GM12878 (cell line): ENCODE results near the gene PAK6. TPM values are rescaled to one million over a fixed set of nuclear protein-coding genes. Genes with fewer than 3 reads are reported as not detected.

ENCODE experiments used
- ATAC-seq: fragments of 200-7000 bp; cut with Tn5 transposase; 3 replicates; pipeline ENCODE4 v1.9.1; 2020; ENCODE audit warnings: mild to moderate bottlenecking, moderate library complexity
- BruUV-seq: library from RNA; stranded (reverse); fragments of 400-500 nt; replicated peaks from 2 replicates; lab custom pipeline; 2021; lab: Mats Ljungman, UMichigan
- CTCF ChIA-PET: fragments of 300-600 bp; sonication (Branson Sonifier 250); formaldehyde crosslinking; extraction: SDS; loops from one replicate; lab custom pipeline; 2021; ENCODE audit warnings: inconsistent platforms; lab: Yijun Ruan, JAX
- POLR2A ChIA-PET: fragments of 350-600 bp; formaldehyde crosslinking; extraction: SDS; loops from one replicate; lab custom pipeline; 2021; ENCODE audit warnings: inconsistent platforms; lab: Charles Lee
- RAD21 ChIA-PET: fragments of 300-600 bp; sonication (Branson Sonifier 250); formaldehyde crosslinking; loops from one replicate; lab custom pipeline; 2023; ENCODE audit warnings: antibody characterized with exemption; ENCODE audit not compliant: unreplicated experiment; lab: Charles Lee
- SMC1A ChIA-PET: fragments of 300-600 bp; sonication (Branson Sonifier 250); formaldehyde crosslinking; loops from one replicate; lab custom pipeline; 2023; ENCODE audit not compliant: unreplicated experiment, uncharacterized antibody; lab: Charles Lee
- DNase-seq: peaks from one replicate; pipeline ENCODE4 v3.0.0-alpha.2; 2011; ENCODE audit warnings: low read depth, low spot score
- FAIRE-seq: peaks from 3 replicates; lab custom pipeline; 2011; peaks lifted over from hg19 to GRCh38; lab: Jason Lieb, UNC
- H2AFZ ChIP-seq: 2 replicates; pipeline ENCODE4 v1.6.0; 2011; ENCODE audit warnings: low read depth, low read length, control low read depth; ENCODE audit not compliant: control insufficient read depth
- H3K27ac ChIP-seq: 2 replicates; pipeline ENCODE4 v1.5.1; 2011; ENCODE audit warnings: control low read depth; ENCODE audit not compliant: control insufficient read depth, insufficient read depth
- H3K27me3 ChIP-seq, 2 experiments: replicated peaks in 1 of 2; 2 replicates each; pipeline versions ENCODE4 v1.6.0 to v1.6.1; 2011; ENCODE audit warnings: low read length in 1 of 2; ENCODE audit not compliant: control insufficient read depth in 2 of 2, insufficient read depth in 2 of 2
- H3K36me3 ChIP-seq, 2 experiments: 2 replicates each; pipeline ENCODE4 v1.5.1; 2011; ENCODE audit warnings: low read length in 1 of 2; ENCODE audit not compliant: control insufficient read depth in 2 of 2, insufficient read depth in 2 of 2
- H3K4me1 ChIP-seq: 2 replicates; pipeline ENCODE4 v1.6.1; 2011; ENCODE audit warnings: mild to moderate bottlenecking, low read length, moderate library complexity, mixed read lengths; ENCODE audit not compliant: control insufficient read depth, insufficient read depth
- H3K4me2 ChIP-seq: 2 replicates; pipeline ENCODE4 v1.6.0; 2011; ENCODE audit warnings: control low read depth; ENCODE audit not compliant: control insufficient read depth, insufficient read depth
- H3K4me3 ChIP-seq: fragments of 200-600 bp; sonication (generic); 2 replicates; pipeline ENCODE4 v1.5.1; 2016
- H3K79me2 ChIP-seq: 2 replicates; pipeline ENCODE4 v1.6.0; 2011; ENCODE audit warnings: low read length; ENCODE audit not compliant: control insufficient read depth, insufficient read depth
- H3K9ac ChIP-seq: 2 replicates; pipeline ENCODE4 v1.8.0; 2011; ENCODE audit warnings: low read length, control low read depth, mixed read lengths; ENCODE audit not compliant: control insufficient read depth, insufficient read depth
- H3K9me3 ChIP-seq: replicated peaks from 3 replicates; pipeline ENCODE4 v1.5.1; 2011; ENCODE audit warnings: mild to moderate bottlenecking, low read length; ENCODE audit not compliant: control insufficient read depth, insufficient read depth
- H4K20me1 ChIP-seq: 2 replicates; pipeline ENCODE4 v1.6.0; 2011; ENCODE audit not compliant: control insufficient read depth, insufficient read depth
- CEBPB ChIP-seq, 2 experiments: fragments of 150-350 bp in 1 of 2; IDR thresholded peaks; 2 replicates each; pipeline ENCODE4 v1.6.1; 2012 to 2014; ENCODE audit warnings: low read depth in 2 of 2, low read length in 2 of 2, borderline replicate concordance in 1 of 2, inconsistent platforms in 1 of 2
- CHD2 ChIP-seq: IDR thresholded peaks from 2 replicates; pipeline ENCODE4 v1.6.1; 2011; ENCODE audit warnings: low read depth, low read length, improper control_type of control experiment, borderline replicate concordance
- HDAC2 ChIP-seq: fragments of 200-600 bp; sonication (generic); IDR thresholded peaks from 2 replicates; pipeline ENCODE4 v1.6.1; 2017
- JUNB ChIP-seq: IDR thresholded peaks from 2 replicates; pipeline ENCODE4 v1.6.1; 2016; ENCODE audit warnings: antibody characterized with exemption, mild to moderate bottlenecking
- JUND ChIP-seq: IDR thresholded peaks from 2 replicates; pipeline ENCODE4 v1.6.1; 2012; ENCODE audit warnings: low read depth, mild to moderate bottlenecking, low read length, improper control_type of control experiment, moderate library complexity
- NR2F1 ChIP-seq: fragments of 450-650 bp; conservative IDR thresholded peaks from 2 replicates; pipeline ENCODE4 v1.6.1; 2017; ENCODE audit warnings: mild to moderate bottlenecking
- PAX8 ChIP-seq: fragments of 450-650 bp; IDR thresholded peaks from 2 replicates; pipeline ENCODE4 v1.6.1; 2017; ENCODE audit warnings: mild to moderate bottlenecking, moderate library complexity
- RUNX3 ChIP-seq: IDR thresholded peaks from 2 replicates; pipeline ENCODE4 v1.6.1; 2012; ENCODE audit warnings: low read length, inconsistent platforms
- TCF12 ChIP-seq: IDR thresholded peaks from 2 replicates; pipeline ENCODE4 v1.6.1; 2011; ENCODE audit warnings: low read depth, mild to moderate bottlenecking, low read length
- YY1 ChIP-seq: IDR thresholded peaks from 2 replicates; pipeline ENCODE4 v1.6.1; 2011; ENCODE audit warnings: low read depth, mild to moderate bottlenecking, low read length
- WGBS: methylation state at CpG from one replicate; pipeline ENCODE4 v1.1.6; 2016; ENCODE audit warnings: low lambda C conversion rate; ENCODE audit not compliant: insufficient replicate concordance, insufficient coverage; ENCODE audit errors: missing lambda C conversion rate; 5-methylcytosine and 5-hydroxymethylcytosine counted together
- in situ Hi-C: fragments of 300-500 bp; cut with MboI; formaldehyde crosslinking; loops from 9 replicates; pipeline ENCODE4 v1.14.3; 2018; ENCODE audit warnings: mixed read lengths
- intact Hi-C: fragments of 100-400 bp; cut with micrococcal nuclease; formaldehyde crosslinking; loops from one replicate; pipeline ENCODE4 v1.14.2; 2022; ENCODE audit not compliant: unreplicated experiment
- polyA plus RNA-seq, 11 experiments: library from polyadenylated mRNA; depleted of rRNA in 4 of 11; unstranded in 6 of 11; stranded (reverse) in 5 of 11; fragments of >200 nt; fragmentation: Nextera tagmentation in 4 of 11; fragmentation: Illumina TruSeq in 1 of 11; extraction: Ambion mirVana in 4 of 11; extraction: Trizol in 1 of 11; gene quantifications; 1 replicate in 1 of 11; 2 replicates in 10 of 11; pipeline versions ENCODE4 v1.2.1 to v1.2.3, GENCODE V29; 2011 to 2016; ENCODE audit warnings: inconsistent platforms in 2 of 11, missing spikeins in 2 of 11, low read depth in 1 of 11
- total RNA-seq, 4 experiments: library from RNA; depleted of rRNA in 3 of 4; stranded (reverse); fragments of >200 nt in 3 of 4; fragmentation: Illumina TruSeq in 1 of 4; extraction: Trizol in 1 of 4; gene quantifications; 2 replicates each; pipeline versions ENCODE4 v1.2.1 to v1.2.3, GENCODE V29; 2013 to 2021
- TF ChIP-seq, protein P1 (sequence below), 3 experiments: IDR thresholded peaks in 2 of 3; conservative IDR thresholded peaks in 1 of 3; 2 replicates each; pipeline ENCODE4 v1.5.1; 2011; ENCODE audit warnings: low read depth in 3 of 3, low read length in 3 of 3, mild to moderate bottlenecking in 3 of 3, control low read depth in 2 of 3, moderate library complexity in 2 of 3, inconsistent platforms in 1 of 3, mixed read lengths in 1 of 3; ENCODE audit not compliant: control insufficient read depth in 2 of 3, insufficient read depth in 1 of 3; ENCODE audit errors: extremely low read depth in 1 of 3
- TF ChIP-seq, protein P2 (sequence below): fragments of 150-350 bp; IDR thresholded peaks from 2 replicates; pipeline ENCODE4 v1.6.1; 2016; ENCODE audit warnings: low read depth, low read length
- TF ChIP-seq, protein P3 (sequence below): fragments of 450-650 bp; IDR thresholded peaks from 2 replicates; pipeline ENCODE4 v1.6.1; 2017; ENCODE audit warnings: mild to moderate bottlenecking

PAK6 gene
- total and polyA plus RNA-seq, 10 of the 15 experiments (the other 5 are each of a cell fraction or from before 2014, with no cell fraction given), result 0.07 to 0.92 (median 0.31) TPM; not detected in 2

DNA sequence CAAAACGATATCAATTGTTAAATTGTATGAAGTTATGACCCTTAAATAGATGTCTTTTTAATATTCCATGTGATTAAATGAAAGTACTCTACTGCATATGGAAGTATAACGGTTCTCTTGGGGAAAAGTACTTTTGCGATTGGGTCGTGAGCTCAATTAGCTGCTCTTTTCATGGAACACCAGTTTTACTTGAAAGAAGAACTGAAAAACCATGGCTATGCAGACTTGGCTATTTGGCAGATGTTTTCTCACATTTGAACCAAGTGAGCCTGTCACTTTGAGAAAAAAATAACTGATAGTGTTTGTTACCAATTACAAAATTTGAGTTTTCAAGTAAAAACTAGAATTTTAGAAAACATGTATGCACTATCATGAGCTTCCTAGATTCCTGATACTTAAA, 78.7 kb downstream of the PAK6 start (continued):
- no peak for TF ChIP-seq NR2F1

DNA sequence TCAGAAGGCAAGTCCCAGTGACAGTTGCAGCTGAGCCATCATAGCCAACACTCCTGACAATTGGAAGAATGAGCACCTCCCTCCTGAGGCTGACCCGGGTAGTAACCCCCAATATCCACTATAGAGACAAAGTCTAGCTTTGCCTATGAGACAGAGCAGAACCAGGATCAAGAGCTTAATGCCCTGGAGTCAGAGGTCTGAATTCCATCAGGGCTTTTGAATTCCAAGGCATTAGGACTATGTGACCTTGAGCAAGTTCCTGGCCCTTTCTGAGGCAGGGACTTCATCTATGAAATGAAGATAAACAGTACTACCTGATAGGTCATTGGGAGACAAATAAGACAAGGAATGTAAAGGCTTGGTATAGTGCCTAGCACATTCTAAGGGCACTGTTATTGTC, 81.5 kb downstream of the PAK6 start:
- SMC1A ChIA-PET, result interaction anchor here (0.8 to 7.6 kb wide), 8 partner anchors 10 to 101 kb away, joined by 3 to 42 read pairs (median 6); partner anchors contain the start of gene PLCB2
- TF ChIP-seq, protein P1, sequence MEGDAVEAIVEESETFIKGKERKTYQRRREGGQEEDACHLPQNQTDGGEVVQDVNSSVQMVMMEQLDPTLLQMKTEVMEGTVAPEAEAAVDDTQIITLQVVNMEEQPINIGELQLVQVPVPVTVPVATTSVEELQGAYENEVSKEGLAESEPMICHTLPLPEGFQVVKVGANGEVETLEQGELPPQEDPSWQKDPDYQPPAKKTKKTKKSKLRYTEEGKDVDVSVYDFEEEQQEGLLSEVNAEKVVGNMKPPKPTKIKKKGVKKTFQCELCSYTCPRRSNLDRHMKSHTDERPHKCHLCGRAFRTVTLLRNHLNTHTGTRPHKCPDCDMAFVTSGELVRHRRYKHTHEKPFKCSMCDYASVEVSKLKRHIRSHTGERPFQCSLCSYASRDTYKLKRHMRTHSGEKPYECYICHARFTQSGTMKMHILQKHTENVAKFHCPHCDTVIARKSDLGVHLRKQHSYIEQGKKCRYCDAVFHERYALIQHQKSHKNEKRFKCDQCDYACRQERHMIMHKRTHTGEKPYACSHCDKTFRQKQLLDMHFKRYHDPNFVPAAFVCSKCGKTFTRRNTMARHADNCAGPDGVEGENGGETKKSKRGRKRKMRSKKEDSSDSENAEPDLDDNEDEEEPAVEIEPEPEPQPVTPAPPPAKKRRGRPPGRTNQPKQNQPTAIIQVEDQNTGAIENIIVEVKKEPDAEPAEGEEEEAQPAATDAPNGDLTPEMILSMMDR (IDR thresholded peaks at IDR 0.05 in 2 of 3, conservative IDR thresholded peaks at IDR 0.05 in 1 of 3; ENCODE audit: control insufficient read depth in 2 of 3, extremely low read depth in 1 of 3, insufficient read depth in 1 of 3, low read depth in 3 of 3, low read length in 3 of 3), result no peak
- no peak for TF ChIP-seq JUND
- TF ChIP-seq, protein P2, sequence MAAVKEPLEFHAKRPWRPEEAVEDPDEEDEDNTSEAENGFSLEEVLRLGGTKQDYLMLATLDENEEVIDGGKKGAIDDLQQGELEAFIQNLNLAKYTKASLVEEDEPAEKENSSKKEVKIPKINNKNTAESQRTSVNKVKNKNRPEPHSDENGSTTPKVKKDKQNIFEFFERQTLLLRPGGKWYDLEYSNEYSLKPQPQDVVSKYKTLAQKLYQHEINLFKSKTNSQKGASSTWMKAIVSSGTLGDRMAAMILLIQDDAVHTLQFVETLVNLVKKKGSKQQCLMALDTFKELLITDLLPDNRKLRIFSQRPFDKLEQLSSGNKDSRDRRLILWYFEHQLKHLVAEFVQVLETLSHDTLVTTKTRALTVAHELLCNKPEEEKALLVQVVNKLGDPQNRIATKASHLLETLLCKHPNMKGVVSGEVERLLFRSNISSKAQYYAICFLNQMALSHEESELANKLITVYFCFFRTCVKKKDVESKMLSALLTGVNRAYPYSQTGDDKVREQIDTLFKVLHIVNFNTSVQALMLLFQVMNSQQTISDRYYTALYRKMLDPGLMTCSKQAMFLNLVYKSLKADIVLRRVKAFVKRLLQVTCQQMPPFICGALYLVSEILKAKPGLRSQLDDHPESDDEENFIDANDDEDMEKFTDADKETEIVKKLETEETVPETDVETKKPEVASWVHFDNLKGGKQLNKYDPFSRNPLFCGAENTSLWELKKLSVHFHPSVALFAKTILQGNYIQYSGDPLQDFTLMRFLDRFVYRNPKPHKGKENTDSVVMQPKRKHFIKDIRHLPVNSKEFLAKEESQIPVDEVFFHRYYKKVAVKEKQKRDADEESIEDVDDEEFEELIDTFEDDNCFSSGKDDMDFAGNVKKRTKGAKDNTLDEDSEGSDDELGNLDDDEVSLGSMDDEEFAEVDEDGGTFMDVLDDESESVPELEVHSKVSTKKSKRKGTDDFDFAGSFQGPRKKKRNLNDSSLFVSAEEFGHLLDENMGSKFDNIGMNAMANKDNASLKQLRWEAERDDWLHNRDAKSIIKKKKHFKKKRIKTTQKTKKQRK, result no peak
- no peak for TF ChIP-seq PAX8
- TF ChIP-seq RUNX3, result no peak
- TF ChIP-seq, protein P3, sequence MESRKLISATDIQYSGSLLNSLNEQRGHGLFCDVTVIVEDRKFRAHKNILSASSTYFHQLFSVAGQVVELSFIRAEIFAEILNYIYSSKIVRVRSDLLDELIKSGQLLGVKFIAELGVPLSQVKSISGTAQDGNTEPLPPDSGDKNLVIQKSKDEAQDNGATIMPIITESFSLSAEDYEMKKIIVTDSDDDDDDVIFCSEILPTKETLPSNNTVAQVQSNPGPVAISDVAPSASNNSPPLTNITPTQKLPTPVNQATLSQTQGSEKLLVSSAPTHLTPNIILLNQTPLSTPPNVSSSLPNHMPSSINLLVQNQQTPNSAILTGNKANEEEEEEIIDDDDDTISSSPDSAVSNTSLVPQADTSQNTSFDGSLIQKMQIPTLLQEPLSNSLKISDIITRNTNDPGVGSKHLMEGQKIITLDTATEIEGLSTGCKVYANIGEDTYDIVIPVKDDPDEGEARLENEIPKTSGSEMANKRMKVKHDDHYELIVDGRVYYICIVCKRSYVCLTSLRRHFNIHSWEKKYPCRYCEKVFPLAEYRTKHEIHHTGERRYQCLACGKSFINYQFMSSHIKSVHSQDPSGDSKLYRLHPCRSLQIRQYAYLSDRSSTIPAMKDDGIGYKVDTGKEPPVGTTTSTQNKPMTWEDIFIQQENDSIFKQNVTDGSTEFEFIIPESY, result no peak
- no peak for TF ChIP-seq CEBPB (IDR thresholded peaks at IDR 0.05; ENCODE audit: borderline replicate concordance in 1 of 2, low read depth in 2 of 2, low read length in 2 of 2)
- no peak for TF ChIP-seq JUNB
- no peak for TF ChIP-seq YY1
- TF ChIP-seq HDAC2, result no peak
- no peak for TF ChIP-seq CHD2
- no peak for TF ChIP-seq TCF12

More for the DNA sequence above, 81.5 kb downstream of the PAK6 start:
- Histone ChIP-seq H3K36me3 (no peaks in the 10 kb centered on the region), H3K27ac (no peak overlapping the region), H3K27me3 (no peaks in the 10 kb centered on the region), H3K9me3 (no peaks in the 10 kb centered on the region), H3K79me2 (no peaks in the 10 kb centered on the region), H3K4me1 (peaks cover 11% of the 10 kb centered on the region), H4K20me1 (no peaks in the 10 kb centered on the region), H3K4me2 (no peak overlapping the region), H2AFZ (no peak overlapping the region), H3K9ac (no peak overlapping the region), H3K4me3 (no peak overlapping the region)
- WGBS, result 41% methylated on average over 1 of the region's 1 CpG
- FAIRE-seq (no peak), DNase-seq (no peak), ATAC-seq (no peak)
- ChIA-PET CTCF (interaction anchor here (0.6 to 17.6 kb wide), 13 partner anchors 8 to 939 kb away, joined by 3 to 336 read pairs (median 5); partner anchors contain the start of genes CCDC9B and PLCB2), POLR2A (interaction anchor here (1.3 kb wide), 1 partner anchor 17 kb away, joined by 4 read pairs; no protein-coding TSS in a partner anchor), RAD21 (interaction anchor here (1.0 to 1.5 kb wide), 7 partner anchors 12 to 41 kb away, joined by 3 to 4 read pairs (median 3); no protein-coding TSS in a partner anchor)
- in situ Hi-C loops, result no loop called here
- no TSS peak for BruUV-seq
- intact Hi-C loops, result no loop called here
